Activated CD8-positive, alpha-beta memory T cell treated with anti-CD3 and anti-CD28 coated beads for 4 hours (primary cell): ENCODE results near the gene GABRR1.

Source experiments
- DNase-seq, 2 donors: peaks; one replicate each; pipeline ENCODE4 v3.0.0-alpha.2; 2020; ENCODE audit warnings: low read depth in 2 of 2

GABRR1 gene

DNA sequence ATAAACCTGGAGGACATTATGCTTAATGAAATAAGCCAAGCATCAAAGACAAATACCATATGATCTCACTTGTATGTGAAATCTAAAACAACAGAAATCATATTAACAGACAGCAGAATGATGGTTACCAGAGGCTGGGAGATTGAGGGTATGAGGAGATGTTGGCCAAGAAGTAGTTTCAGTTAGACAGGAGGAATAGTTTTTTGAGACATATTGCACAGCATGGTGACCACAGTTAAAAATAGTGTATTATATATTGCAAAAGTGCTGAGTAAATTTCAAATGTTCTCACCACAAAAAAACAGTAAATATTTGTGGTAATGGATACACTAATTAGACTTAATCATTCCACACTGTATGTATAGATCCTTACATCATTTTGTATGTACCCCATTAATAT, 1.8 kb downstream of the GABRR1 start:
- DNase-seq = no peak

DNA sequence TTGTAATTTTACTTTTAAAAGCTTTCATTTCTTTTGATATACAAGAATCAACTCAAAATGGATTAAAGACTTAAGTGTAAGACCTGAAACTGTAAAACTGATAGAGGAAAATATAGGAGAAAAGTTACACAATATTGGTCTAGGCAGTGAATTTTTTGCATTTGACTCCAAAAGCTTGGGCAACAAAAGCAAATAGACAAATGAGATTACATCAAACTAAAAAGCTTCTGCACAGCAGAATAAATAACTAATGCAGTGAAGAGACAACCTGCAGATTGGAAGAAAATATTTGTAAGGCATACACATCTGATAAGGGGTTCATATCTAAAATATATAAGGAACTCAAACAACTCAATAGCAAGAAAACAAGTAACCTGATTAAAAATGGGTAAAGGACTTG, 3.0 kb downstream of the GABRR1 start:
- no peak for DNase-seq

- no peak for DNase-seq
These were observed 4.7 kb downstream of the GABRR1 start for GRCh38 chr6:89212472-89212871.

DNA sequence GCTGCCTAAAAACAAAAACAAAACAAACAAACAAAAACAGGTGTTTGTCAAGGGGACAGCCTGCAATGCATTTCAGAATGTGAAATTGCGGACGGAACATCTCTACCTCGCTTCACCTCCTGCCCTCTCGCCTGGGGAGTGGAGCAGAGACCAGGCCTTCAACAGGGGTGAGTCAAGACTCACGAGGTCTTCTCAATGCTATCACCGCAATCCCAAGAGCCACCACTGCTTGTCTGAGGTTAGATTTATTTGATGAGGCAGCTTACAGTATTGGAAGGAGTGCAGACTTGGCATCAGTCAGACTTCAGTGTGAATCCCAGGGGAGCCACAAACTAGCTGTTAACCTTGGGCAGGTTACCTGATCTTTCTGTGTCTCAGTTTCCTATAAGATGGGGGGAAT, 7.7 kb downstream of the GABRR1 start:
- no peak for DNase-seq

GRCh38 chr6:89208551-89208950, 8.6 kb downstream of the GABRR1 start:
- DNase-seq = no peak

- DNase-seq = no peak
These were observed 11.3 kb downstream of the GABRR1 start for GRCh38 chr6:89205819-89206218.

DNA sequence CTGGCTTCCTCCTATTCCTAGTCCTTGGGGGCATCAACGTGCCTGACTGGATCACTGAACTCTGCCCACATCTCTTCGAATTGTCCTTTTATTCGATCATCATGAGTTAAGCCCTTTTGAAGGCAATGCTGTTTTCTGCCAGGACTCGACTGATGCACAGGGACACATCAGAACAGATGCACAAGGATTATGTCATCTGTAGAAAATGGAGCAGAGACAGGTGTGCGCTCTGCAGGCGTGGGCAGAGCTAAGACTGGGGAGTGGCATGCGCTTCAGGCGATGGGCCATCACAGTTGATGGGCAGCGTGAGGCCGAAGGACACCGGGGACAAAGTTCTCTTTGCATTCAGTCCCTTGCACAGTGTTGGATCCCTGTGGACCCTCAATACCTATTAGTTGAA, 13.1 kb downstream of the GABRR1 start:
- no peak for DNase-seq

- no peak for DNase-seq
These were observed 16.4 kb downstream of the GABRR1 start for GRCh38 chr6:89200706-89201215.

GRCh38 chr6:89199579-89199978, 17.6 kb downstream of the GABRR1 start:
- no peak for DNase-seq

GRCh38 chr6:89198235-89198634, 18.9 kb downstream of the GABRR1 start:
- DNase-seq = no peak

DNA sequence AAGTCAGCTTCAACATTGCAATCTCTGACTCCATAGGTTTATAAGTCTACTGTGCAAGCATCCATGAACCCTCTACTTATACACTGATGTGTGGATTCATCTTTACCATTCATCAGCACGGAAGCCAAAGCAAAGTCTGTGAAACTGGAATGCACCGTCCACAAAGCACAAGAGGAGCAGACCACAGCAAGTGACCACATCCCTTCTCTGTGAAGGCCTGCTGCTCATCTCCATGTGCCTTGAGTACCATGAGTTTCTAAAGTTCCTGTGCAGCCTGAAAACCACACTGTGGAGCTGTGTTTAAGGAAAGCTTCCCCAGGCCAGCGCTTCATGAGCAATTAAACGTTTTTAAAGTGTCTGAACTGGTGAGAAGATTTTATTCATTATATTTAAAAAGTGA, 20.0 kb downstream of the GABRR1 start:
- no peak for DNase-seq

- DNase-seq = no peak
These were observed 22.6 kb downstream of the GABRR1 start for GRCh38 chr6:89194559-89194958.

DNA sequence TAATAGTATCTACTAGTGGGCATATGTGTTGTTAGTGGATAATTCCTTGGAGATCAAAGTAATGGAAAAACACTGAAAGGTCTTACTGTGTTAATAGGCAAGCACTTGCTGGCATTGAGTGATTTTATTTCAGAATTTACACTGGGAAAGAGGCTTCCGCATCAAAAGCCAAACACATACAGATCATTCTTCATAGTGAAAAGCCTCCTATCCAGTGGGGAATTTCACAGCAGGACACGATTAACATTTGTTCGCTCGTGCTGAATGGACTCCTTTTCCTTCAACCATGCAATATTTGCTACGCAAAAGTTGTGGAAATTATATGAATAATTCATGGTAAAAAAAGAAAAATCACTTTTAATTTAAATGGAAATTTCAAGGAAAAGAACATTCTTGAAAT, 26.4 kb downstream of the GABRR1 start:
- no peak for DNase-seq

- DNase-seq = no peak
These were observed 29.7 kb downstream of the GABRR1 start for GRCh38 chr6:89187504-89187903.

DNA sequence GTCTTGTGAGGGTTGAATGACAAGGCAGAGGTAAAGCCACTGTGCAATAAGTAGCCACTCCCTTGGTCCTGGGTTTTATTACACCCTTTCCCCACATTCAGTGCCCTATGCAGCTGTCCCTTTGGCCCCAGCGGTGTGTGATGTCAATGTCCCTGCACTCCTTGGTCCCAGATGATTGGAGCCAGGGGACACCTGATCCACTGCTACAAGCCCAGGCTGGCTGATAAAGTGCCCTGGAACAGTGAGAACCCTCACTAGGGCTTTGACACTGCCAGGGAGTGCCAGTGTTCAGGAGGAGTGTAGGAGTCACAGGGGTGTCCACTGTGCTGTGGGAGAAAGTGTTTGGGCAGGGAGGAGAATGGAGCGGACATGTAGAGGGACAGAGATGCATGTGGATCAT, 30.4 kb downstream of the GABRR1 start:
- no peak for DNase-seq

GRCh38 chr6:89184344-89184743, 32.8 kb downstream of the GABRR1 start:
- DNase-seq = no peak

GRCh38 chr6:89183294-89183693, 33.9 kb downstream of the GABRR1 start:
- no peak for DNase-seq

DNA sequence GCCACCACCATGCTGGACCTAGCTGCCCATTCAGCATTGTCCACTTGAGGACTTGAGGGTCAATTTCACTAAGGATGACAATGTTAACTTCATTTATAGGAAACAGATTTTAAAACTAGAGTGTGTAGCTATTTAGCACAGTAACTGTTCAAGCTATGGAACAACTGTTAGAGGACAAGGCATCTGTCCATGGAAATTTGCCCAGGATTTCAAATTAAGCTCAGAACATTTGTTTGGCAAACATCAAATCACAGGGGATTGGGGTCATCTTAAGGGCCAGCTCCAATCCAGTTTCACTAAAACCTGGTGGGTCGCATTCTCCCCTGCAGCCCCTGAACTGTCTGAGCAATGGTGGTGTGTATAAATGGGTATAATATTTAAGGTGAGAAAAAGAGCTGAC, 36.2 kb downstream of the GABRR1 start:
- DNase-seq = no peak

GRCh38 chr6:89180112-89180511, 37.0 kb downstream of the GABRR1 start:
- DNase-seq = no peak

DNA sequence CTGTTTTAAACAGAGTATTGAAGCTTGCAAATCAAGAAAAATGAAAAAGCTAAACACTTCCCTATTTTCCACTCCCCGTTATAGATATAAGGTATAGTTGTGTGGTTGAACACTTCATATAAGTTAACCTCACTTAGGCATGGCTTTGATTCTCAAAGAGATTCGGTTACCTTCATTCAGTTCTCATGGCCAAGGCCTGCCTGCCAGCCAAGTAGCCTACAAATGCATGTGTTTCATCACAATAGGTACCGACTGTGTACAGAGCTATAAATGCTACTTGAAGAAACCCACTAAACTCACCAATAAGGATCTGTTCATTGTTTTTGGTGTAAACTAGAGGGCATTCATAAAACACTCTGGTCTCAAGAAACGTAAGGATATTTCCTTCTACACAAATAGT, 43.5 kb downstream of the GABRR1 start:
- DNase-seq = no peak

DNA sequence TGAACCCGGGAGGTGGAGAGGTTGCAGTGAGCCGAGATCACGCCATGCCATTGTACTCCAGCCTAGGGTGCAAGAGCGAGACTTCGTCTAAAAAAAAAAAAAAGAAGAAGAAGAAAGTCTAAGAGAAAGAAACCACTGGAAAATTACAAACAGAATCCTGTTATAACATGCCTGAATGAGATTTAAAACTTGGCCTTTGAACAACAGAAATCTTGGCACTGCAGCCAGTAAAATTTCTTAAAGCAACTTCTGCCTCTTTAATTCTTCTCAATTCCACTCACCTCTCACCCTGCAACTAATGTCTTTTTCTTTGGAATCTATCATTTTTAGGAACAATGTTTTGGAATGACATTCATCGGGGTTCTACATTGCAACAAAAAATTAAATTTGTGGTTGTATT, 45.0 kb downstream of the GABRR1 start:
- DNase-seq = no peak

GRCh38 chr6:89162047-89162371, 55.1 kb downstream of the GABRR1 start:
- DNase-seq = no peak

- DNase-seq = no peak
These were observed 55.7 kb downstream of the GABRR1 start for GRCh38 chr6:89161326-89162046.
